Gastroesophageal sphincter (tissue), 3 donors: ENCODE measurements around the gene TTF2.

Source experiments
- CTCF ChIP-seq, 4 experiments: fragments of 200-600 bp in 2 of 4; fragments of 450-650 bp in 2 of 4; sonication (generic) in 1 of 4; IDR thresholded peaks; one replicate each; pipeline ENCODE4 v1.5.1; 2017 to 2019; ENCODE audit warnings: antibody characterized with exemption in 4 of 4, mild to moderate bottlenecking in 2 of 4, moderate library complexity in 2 of 4
- EP300 ChIP-seq: sonication (generic); formaldehyde crosslinking; IDR thresholded peaks from one replicate; pipeline ENCODE4 v1.6.1; 2017; ENCODE audit warnings: antibody characterized with exemption, mild to moderate bottlenecking
- POLR2A ChIP-seq, 2 donors: fragments of 450-650 bp; IDR thresholded peaks; one replicate each; pipeline ENCODE4 v1.6.1; 2017; ENCODE audit warnings: antibody characterized with exemption in 2 of 2, mild to moderate bottlenecking in 2 of 2, moderate library complexity in 1 of 2
- POLR2AphosphoS5 ChIP-seq: sonication (generic); formaldehyde crosslinking; IDR thresholded peaks from one replicate; pipeline ENCODE4 v1.6.1; 2017; ENCODE audit warnings: antibody characterized with exemption

- no peak for TF ChIP-seq EP300
- no peak for TF ChIP-seq CTCF (IDR thresholded peaks at IDR 0.05)
- TF ChIP-seq POLR2A (IDR thresholded peaks at IDR 0.05) = no peak
- TF ChIP-seq POLR2AphosphoS5 = no peak
These were observed 75.2 kb downstream of the TTF2 start for GRCh38 chr1:117135329-117135728.
